Mesodermal cell (in vitro differentiated cells): ENCODE measurements around the gene ANKDD1A. TPM values are rescaled to one million over a fixed set of nuclear protein-coding genes. Genes with fewer than 3 reads are reported as not detected.

ENCODE experiments used
- H3K27ac ChIP-seq: 2 replicates; pipeline ENCODE4 v1.7.0; 2013; ENCODE audit warnings: mild to moderate bottlenecking, low read depth, low read length, moderate library complexity; ENCODE audit not compliant: severe bottlenecking
- H3K36me3 ChIP-seq: 2 replicates; pipeline ENCODE4 v1.7.1; 2013; ENCODE audit warnings: mild to moderate bottlenecking, low read length, moderate library complexity; ENCODE audit not compliant: control insufficient read depth, insufficient read depth
- H3K4me1 ChIP-seq: one replicate; pipeline ENCODE4 v1.7.1; 2013; ENCODE audit warnings: mild to moderate bottlenecking, low read length; ENCODE audit not compliant: insufficient read depth, control insufficient read depth, poor library complexity, severe bottlenecking
- H3K4me3 ChIP-seq: 2 replicates; pipeline ENCODE4 v1.7.0; 2013; ENCODE audit warnings: low read length, control low read depth, mild to moderate bottlenecking; ENCODE audit not compliant: insufficient read depth, poor library complexity, severe bottlenecking; ENCODE audit errors: extremely low read depth
- H3K9me3 ChIP-seq: 2 replicates; pipeline ENCODE4 v1.7.1; 2013; ENCODE audit warnings: mild to moderate bottlenecking, low read length, moderate library complexity; ENCODE audit not compliant: control insufficient read depth
- WGBS, 2 experiments: methylation state at CpG; one replicate each; pipeline ENCODE4 v1.1.5; 2013; ENCODE audit warnings: missing lambda C conversion rate in 2 of 2; ENCODE audit not compliant: insufficient coverage in 2 of 2; 5-methylcytosine and 5-hydroxymethylcytosine counted together
- polyA plus RNA-seq, 2 experiments: library from polyadenylated mRNA; stranded (reverse); fragments of 50-300 nt; gene quantifications; one replicate each; pipeline ENCODE4 v1.2.3, GENCODE V29; 2013

ANKDD1A gene
- polyA plus RNA-seq (2013, experiment 1 of 2), result 4.1 TPM
- polyA plus RNA-seq (2013, experiment 2 of 2), result 3.3 TPM

DNA sequence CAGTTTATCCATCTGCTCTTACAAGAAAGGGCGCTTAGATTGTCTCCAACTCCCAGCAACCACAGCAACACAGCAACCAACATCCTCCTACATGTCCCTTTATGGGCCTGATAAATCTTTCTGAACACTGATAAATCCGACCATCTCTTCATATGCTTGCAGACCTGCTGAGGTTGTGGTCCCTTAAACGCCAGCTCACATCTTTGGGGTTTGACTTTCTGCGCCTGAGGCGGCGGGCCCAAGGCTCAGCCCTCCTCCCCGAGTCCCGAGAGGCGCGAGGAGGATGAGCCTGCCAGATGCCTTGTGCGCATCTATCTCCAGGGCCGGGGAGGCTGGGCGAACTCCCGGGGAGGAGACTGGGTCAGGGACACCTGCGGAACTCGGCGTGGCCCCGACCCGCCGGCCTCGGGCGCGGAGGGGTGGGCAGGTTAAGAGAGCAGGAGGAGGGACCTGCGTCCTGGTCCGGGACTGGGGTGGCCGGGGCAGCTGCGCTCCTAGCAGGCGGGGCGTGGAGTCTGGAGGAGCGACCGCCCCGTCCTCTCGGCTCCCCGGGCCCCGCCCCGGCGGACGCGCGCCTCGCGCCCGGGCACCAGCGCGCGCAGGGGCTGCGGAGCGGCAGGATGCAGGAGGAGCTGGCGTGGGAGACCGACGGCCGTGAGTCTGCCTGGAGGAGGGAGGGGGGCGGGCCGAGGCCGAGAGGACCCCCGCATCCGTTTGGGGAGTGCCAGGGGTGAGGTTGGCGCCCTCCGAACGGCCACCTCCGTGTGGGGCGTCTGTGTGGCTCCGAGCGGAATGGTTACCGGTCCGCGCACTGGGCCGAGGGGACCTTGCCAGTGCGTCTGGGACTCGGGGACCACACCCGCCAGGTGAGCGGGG is at the start of gene ANKDD1A:
ANKDD1A (plus strand) TSS at position 592 of the 876 bp plus-strand sequence; CDS start at position 621, 29 bp downstream.
- H3K4me3 ChIP-seq, result peak within 1 kb of the TSS; percentile 54
- WGBS, 2 experiments, result 9 to 13% methylated on average over 32 to 59 of the region's 72 CpGs
- H3K36me3 ChIP-seq, result no peaks in the 10 kb centered on the region
- no peaks in the 10 kb centered on the region for H3K4me1 ChIP-seq
- no peak within 1 kb of the TSS for H3K27ac ChIP-seq
- H3K9me3 ChIP-seq, result peaks cover 8% of the 10 kb centered on the region

DNA sequence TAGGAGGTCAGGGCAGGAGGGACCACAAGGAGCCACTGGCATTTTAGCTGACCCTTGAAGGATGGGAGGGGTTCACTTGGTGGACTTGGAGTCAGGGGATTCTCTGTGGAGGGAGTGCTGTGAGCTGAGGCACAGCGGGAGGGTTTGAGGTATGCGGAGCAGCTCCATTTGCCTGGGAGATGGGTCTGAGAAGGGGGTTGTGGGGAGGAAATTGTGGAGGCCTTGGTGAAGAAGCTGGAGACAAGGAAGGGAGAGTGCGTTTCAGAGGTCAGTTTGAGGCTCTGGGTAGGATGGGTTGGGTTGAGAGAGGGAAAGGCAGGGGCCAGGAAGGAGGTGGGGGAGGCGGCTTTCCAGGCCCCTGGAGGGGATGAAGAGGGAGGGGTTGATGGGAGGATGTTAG is 49.7 kb upstream of the ANKDD1A start:
- H3K27ac ChIP-seq, result no peak overlapping the region
- H3K36me3 ChIP-seq, result peaks cover 80% of the 10 kb centered on the region
- H3K4me3 ChIP-seq, result no peak overlapping the region
- no peaks in the 10 kb centered on the region for H3K9me3 ChIP-seq
- peaks cover 28% of the 10 kb centered on the region for H3K4me1 ChIP-seq
- WGBS, 2 experiments, result 64 to 73% methylated on average over 4 of the region's 4 CpGs

- no peak overlapping the region for H3K27ac ChIP-seq
- H3K4me1 ChIP-seq, result peaks cover 27% of the 10 kb centered on the region
- H3K4me3 ChIP-seq, result no peak overlapping the region
- whole genome bisulfite sequencing, 2 experiments, result no CpG with 5 or more reads among the region's 1 CpG
- H3K36me3 ChIP-seq, result peaks cover 83% of the 10 kb centered on the region
- no peaks in the 10 kb centered on the region for H3K9me3 ChIP-seq
Measured at GRCh38 chr15:64862408-64862807, 49.3 kb upstream of the ANKDD1A start.

DNA sequence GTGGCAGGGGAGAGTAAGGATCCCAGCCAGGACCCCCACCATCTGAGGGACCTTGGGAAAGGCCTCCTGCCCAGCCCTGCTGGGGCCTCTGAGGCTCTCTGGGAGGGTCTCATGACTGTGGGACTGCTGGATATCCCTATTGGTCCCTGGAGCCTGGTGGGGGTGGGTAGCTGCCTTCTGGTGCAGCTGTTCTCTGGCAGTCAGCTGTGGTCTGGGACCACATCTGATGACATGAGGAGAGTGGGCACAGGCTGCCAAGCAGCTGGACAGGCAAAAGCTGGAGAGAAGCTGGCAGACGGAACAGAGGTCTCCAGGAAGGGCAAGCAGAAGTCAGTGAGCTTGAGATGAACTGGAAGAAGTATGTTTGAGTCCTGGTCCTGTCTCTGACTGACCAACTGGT is 47.6 kb upstream of the ANKDD1A start:
- Histone ChIP-seq H3K4me1 (peaks cover 20% of the 10 kb centered on the region), H3K36me3 (peaks cover 69% of the 10 kb centered on the region), H3K27ac (no peak overlapping the region), H3K4me3 (no peak overlapping the region), H3K9me3 (no peaks in the 10 kb centered on the region)
- 92 to 100% methylated on average over 1 of the region's 1 CpG for WGBS, 2 experiments

DNA sequence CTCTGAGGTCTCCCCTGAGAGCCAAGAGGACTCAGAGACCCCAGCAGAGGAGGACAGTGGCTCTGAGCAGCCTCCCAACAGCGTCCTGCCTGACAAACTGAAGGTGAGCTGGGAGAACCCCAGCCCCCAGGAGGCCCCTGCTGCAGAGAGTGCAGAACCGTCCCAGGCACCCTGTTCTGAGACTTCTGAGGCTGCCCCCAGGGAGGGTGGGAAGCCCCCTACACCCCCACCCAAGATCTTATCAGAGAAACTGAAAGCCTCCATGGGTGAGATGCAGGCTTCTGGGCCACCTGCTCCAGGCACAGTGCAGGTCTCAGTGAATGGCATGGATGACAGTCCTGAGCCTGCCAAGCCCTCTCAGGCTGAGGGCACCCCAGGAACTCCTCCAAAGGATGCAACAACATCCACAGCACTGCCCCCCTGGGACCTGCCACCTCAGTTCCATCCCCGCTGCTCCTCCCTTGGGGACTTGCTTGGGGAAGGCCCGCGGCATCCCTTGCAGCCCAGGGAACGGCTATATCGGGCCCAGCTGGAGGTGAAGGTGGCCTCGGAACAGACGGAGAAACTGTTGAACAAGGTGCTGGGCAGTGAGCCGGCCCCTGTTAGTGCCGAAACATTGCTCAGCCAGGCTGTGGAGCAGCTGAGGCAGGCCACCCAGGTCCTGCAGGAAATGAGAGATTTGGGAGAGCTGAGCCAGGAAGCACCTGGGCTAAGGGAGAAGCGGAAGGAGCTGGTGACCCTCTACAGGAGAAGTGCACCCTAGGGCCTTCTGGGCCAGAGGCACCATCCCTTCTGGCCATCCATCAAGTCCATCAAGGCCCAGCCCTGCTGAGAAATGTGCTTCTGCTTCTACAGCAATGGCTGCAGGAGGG is 46.3 kb upstream of the ANKDD1A start:
- H3K9me3 ChIP-seq, result no peaks in the 10 kb centered on the region
- H3K4me3 ChIP-seq, result no peak overlapping the region
- H3K27ac ChIP-seq, result peak overlapping the region; percentile 36
- WGBS, 2 experiments, result 96 to 98% methylated on average over 9 to 12 of the region's 12 CpGs
- H3K36me3 ChIP-seq, result peaks cover 56% of the 10 kb centered on the region
- H3K4me1 ChIP-seq, result peaks cover 20% of the 10 kb centered on the region

DNA sequence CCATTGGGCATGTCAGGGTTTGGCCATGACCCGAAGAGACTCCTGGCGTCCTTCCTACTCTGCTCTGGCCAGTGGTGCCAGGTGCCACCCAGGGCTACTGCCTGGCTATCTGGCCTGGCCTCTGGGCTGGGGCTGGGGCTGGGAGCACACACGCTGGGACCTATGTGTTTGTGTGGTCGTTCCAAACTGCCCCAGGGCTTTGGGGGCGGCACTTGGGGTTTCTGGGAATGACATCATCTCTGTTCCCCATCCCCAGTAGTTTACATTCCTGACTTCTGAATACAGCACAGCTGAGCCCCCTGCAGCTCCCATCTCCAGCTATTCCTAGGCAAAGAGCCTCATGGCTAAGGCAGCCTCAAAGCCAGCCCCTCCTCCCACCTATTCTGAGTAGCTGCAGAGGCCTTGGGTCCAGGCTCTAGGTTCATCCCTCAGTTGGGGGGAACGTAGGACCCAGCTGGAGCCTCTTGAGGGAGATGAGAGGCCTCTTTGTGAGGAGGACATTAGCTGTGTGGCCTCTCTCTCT is 45.6 kb upstream of the ANKDD1A start:
- Histone ChIP-seq H3K36me3 (peaks cover 49% of the 10 kb centered on the region), H3K4me3 (no peak overlapping the region), H3K4me1 (peaks cover 20% of the 10 kb centered on the region), H3K9me3 (no peaks in the 10 kb centered on the region), H3K27ac (peak overlapping the region; percentile 36)
- 74 to 82% methylated on average over 4 of the region's 6 CpGs for WGBS, 2 experiments

DNA sequence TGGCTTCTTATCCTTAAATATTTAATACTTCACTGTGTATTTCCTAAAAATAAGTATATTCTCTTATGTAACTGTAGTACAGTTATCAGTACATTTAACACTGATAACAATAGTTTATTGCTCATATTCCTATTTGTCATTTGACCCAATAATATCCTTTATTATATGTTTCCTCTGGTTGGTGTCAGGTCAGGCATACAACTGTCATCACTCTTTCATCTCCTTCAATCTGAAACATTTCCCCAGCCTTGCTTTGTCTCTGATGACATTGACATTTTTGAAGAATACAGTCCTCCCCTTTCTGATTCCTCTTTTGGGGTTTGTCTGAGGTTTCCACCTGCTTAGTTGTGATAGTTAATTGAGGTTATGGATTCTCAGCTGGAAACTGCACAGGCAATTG is 42.2 kb upstream of the ANKDD1A start:
- peaks cover 30% of the 10 kb centered on the region for H3K36me3 ChIP-seq
- H3K4me3 ChIP-seq, result no peak overlapping the region
- H3K4me1 ChIP-seq, result peaks cover 20% of the 10 kb centered on the region
- no peaks in the 10 kb centered on the region for H3K9me3 ChIP-seq
- no peak overlapping the region for H3K27ac ChIP-seq

- Histone ChIP-seq H3K4me3 (no peak overlapping the region), H3K9me3 (no peaks in the 10 kb centered on the region), H3K27ac (no peak overlapping the region), H3K4me1 (peaks cover 23% of the 10 kb centered on the region), H3K36me3 (peaks cover 21% of the 10 kb centered on the region)
- 89 to 93% methylated on average over 5 to 9 of the region's 9 CpGs for WGBS, 2 experiments
Measured at GRCh38 chr15:64870353-64870752, 41.3 kb upstream of the ANKDD1A start.

DNA sequence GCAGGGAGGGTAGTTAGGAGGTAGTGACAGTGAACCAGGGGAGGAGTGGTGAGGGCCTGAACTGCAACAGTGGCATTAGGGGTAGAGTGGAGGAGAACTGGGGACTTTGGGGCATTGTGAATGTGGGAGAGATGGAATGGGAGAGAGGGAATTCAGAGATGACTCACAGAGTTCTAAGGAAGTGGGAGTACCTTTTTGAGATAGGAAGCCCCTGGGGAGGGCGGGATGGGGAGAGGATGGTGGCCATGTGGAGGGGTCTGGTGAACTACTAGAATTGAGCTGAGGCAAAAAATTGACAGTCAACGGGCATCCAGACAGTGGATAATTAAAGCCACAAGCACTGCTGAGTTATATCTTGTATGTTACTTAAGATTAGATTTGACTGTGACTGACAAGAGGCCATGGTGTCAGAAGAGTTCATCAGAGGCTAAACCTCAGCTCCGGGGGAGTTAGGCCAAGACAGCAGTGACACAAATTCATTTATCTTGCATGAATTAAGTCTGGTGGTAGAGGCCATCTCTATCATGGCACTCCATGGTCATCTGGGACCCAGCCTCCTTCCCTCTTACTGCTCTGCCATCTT is 36.0 kb upstream of the ANKDD1A start:
- Histone ChIP-seq H3K4me3 (no peak overlapping the region), H3K9me3 (no peaks in the 10 kb centered on the region), H3K27ac (no peak overlapping the region), H3K4me1 (peaks cover 22% of the 10 kb centered on the region), H3K36me3 (peaks cover 3% of the 10 kb centered on the region)
- 95 to 97% methylated on average over 2 of the region's 3 CpGs for WGBS, 2 experiments

DNA sequence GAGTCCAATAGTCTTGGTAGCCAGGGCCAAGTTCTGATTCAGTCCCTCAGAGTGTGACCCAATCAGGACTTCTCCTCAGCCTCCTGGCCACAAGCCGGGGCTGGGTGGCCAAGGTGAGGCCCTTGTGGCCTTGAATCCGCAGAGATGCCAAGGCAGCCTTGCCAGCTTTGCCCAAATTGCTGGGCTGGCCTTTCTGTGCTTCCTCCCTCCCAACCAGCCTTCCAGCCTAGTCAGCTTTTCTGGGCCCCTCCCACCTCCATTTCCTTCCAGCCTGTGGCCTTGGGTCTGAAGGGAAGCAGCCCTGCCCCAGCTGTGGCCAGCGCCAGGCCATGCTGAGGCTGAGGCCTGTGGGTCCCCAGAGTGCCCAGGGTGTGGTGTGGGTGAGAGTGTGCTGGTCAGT is 34.3 kb upstream of the ANKDD1A start:
- WGBS, 2 experiments, result 93 to 94% methylated on average over 3 of the region's 3 CpGs
- no peak overlapping the region for H3K27ac ChIP-seq
- no peak overlapping the region for H3K4me3 ChIP-seq
- no peaks in the 10 kb centered on the region for H3K9me3 ChIP-seq
- no peaks in the 10 kb centered on the region for H3K36me3 ChIP-seq
- H3K4me1 ChIP-seq, result peaks cover 22% of the 10 kb centered on the region
